ENCODE results near the gene RABGAP1.

RABGAP1 gene

GRCh38 chr9:123046406-123047195 is 105.8 kb downstream of the RABGAP1 start:
- no peak for DNase-seq (ENCODE audit: extremely low read depth, low read depth)
- TF ChIP-seq, protein P1, sequence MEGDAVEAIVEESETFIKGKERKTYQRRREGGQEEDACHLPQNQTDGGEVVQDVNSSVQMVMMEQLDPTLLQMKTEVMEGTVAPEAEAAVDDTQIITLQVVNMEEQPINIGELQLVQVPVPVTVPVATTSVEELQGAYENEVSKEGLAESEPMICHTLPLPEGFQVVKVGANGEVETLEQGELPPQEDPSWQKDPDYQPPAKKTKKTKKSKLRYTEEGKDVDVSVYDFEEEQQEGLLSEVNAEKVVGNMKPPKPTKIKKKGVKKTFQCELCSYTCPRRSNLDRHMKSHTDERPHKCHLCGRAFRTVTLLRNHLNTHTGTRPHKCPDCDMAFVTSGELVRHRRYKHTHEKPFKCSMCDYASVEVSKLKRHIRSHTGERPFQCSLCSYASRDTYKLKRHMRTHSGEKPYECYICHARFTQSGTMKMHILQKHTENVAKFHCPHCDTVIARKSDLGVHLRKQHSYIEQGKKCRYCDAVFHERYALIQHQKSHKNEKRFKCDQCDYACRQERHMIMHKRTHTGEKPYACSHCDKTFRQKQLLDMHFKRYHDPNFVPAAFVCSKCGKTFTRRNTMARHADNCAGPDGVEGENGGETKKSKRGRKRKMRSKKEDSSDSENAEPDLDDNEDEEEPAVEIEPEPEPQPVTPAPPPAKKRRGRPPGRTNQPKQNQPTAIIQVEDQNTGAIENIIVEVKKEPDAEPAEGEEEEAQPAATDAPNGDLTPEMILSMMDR (IDR thresholded peaks at IDR 0.05; ENCODE audit: low read depth, low read length): no peak

- DNase-seq (ENCODE audit: extremely low read depth, low read depth): no peak
- TF ChIP-seq, protein P1 (IDR thresholded peaks at IDR 0.05; ENCODE audit: low read depth, low read length): no peak
Measured at GRCh38 chr9:123048748-123049147, 107.9 kb downstream of the RABGAP1 start.

GRCh38 chr9:123049589-123050222 is 108.9 kb downstream of the RABGAP1 start:
- TF ChIP-seq, protein P1 (IDR thresholded peaks at IDR 0.05; ENCODE audit: low read depth, low read length): no peak
- no peak for DNase-seq (ENCODE audit: extremely low read depth, low read depth)

- DNase-seq (ENCODE audit: extremely low read depth, low read depth): no peak
- TF ChIP-seq, protein P1 (IDR thresholded peaks at IDR 0.05; ENCODE audit: low read depth, low read length): no peak
Measured at GRCh38 chr9:123053046-123053445, 112.2 kb downstream of the RABGAP1 start.

DNA sequence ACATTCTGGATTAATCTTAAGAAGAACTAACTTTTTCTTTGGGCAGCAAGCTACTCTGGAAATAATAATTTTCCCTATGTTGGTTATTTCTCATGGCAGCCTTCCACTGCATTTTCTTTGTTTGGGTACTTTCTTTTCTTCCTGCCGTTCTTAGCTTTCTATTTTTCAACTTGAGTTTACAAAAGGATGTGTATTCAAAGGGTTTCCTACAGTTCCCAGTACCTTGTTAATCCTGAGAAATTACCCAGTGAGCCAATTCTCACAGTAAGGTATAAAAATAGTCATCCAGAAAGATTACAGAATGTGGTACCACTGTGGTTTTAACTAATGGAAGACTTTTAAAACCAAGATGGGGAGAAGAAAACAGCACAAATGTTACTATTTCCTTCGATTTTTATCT is 112.9 kb downstream of the RABGAP1 start:
- no peak for DNase-seq (ENCODE audit: extremely low read depth, low read depth)
- TF ChIP-seq, protein P1 (IDR thresholded peaks at IDR 0.05; ENCODE audit: low read depth, low read length): no peak

- TF ChIP-seq, protein P1 (IDR thresholded peaks at IDR 0.05; ENCODE audit: low read depth, low read length): no peak
- DNase-seq (ENCODE audit: extremely low read depth, low read depth): no peak
Measured at GRCh38 chr9:123058834-123059233, 118.0 kb downstream of the RABGAP1 start.

GRCh38 chr9:123059472-123060220 is 118.8 kb downstream of the RABGAP1 start:
- no peak for DNase-seq (ENCODE audit: extremely low read depth, low read depth)
- TF ChIP-seq, protein P1 (IDR thresholded peaks at IDR 0.05; ENCODE audit: low read depth, low read length): no peak

Data from AG09319 (cell line).